HG02610 (cell line): Measurements from ENCODE around the gene UBALD2.
"Not testable (repeated sequence)": the region's sequence is repeated elsewhere in the genome, so short reads cannot be mapped to it uniquely, and the experiment has no call there.

Experiments used
- ATAC-seq: cut with Tn5 transposase; IDR thresholded peaks from one replicate; pipeline ENCODE4 v1.9.1; 2021; ENCODE audit warnings: mild to moderate bottlenecking, moderate library complexity; ENCODE audit not compliant: unreplicated experiment

UBALD2 gene

DNA sequence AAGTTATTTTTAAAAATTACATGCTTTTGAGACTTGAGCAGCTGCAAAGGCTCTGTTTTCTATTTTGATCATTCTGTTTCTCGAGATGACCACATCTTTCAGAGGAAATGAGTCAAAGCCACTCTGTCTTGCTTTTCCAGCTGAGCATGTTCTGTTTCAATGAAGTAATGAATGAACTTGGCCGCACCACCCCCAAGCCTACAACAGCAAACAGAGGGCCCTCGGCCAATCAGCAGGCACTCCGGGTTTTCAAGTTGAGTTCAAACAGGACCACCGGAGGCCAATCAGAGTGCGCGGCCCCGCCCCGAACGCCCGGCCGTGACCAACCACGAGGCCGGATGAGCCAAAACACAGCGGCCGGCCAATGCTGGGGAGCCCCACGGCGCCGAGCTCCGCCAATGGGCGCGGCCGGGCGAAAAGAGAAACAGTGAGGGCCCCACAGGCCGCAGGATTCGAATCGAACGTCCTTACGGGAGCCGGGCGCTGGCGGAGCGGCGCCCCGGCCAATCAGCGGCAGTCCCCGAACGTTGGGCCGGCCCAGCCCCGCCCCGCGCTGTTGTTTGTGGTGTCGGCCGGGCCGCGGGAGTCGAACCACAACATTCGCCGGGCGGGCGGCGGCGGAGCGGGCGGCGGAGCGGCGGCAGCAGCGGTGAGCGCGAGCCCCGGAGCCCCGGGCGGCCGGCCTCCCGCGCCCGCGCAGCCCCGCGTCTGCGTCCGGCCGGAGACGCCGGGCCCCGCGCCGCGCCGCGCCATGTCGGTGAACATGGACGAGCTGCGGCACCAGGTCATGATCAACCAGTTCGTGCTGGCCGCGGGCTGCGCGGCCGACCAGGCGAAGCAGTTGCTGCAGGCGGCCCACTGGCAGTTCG lies at the start of gene UBALD2:
UBALD2 (plus strand) TSS at position 594 of the 869 bp plus-strand sequence; CDS start at position 752, 158 bp downstream.
- peak; percentile 75 for ATAC-seq

DNA sequence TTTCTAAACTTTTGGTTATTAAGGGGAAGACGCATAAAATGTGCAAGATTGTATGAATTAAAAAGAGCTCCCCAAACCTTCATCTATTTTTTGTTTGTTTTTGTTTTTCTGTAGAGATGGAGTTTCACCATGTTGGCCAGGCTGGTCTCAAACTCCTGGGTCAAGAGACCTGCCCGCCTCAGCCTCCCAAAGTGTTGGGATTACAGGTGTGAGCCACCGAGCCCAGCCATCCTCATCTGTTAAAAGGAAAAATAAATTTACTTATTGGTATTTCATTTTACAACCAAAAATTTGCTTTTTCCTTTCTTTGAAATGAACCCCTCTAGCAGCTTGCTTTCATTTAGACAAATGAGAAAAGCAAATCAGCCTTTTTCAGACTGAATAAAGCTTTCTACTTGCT lies 48.1 kb upstream of the UBALD2 start:
- no peak for ATAC-seq

DNA sequence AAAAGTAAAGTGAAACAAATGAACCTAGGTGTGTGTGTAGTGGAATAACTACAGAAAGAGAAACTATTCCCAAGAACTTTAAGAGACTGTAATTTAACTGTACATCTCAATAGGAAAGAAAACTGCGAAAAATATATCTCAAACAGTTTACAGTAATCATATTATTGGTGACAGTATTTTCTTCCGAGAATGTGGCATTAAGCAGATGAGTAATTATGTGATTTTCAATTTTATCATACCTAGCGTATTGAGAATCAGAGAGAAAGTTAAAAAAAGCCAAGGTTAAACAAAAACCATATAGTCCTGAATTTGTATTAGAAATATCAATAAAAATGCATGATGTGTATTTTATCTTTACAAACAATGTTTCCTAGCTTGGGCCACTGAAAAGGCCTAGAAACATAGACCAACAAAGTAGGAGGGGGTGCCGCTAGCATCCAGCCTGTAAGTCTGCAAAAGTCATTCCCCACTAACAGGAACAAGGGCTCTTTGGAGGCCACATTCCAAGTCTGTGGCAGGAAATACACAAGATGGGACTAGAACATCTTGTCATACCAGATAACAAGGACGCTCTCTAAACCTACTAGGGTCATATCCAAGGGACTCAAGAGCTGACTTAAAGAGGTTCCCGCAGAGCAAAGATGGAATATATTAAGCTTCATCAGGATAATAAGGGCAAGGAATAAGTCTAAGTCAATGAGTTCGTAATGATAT lies 45.3 kb upstream of the UBALD2 start:
- no peak for ATAC-seq

DNA sequence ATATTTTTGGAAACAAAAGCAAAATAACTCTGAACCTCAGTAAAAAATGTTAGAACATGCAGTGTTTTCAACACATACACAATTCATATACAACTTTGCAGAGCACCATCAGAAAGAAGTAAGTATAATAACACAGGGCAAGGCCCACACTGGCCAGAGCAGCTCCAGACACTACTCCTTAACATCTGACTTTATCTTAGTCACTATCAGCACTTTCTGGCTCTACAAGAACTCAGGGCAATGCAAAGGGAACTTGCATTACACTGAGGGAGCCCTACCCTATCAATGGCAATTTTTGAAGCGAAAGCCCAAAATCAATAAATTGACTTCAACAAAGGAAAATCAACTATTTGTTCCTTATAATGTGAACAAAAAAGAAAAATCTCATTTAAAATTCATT lies 41.3 kb upstream of the UBALD2 start:
- ATAC-seq: no peak

DNA sequence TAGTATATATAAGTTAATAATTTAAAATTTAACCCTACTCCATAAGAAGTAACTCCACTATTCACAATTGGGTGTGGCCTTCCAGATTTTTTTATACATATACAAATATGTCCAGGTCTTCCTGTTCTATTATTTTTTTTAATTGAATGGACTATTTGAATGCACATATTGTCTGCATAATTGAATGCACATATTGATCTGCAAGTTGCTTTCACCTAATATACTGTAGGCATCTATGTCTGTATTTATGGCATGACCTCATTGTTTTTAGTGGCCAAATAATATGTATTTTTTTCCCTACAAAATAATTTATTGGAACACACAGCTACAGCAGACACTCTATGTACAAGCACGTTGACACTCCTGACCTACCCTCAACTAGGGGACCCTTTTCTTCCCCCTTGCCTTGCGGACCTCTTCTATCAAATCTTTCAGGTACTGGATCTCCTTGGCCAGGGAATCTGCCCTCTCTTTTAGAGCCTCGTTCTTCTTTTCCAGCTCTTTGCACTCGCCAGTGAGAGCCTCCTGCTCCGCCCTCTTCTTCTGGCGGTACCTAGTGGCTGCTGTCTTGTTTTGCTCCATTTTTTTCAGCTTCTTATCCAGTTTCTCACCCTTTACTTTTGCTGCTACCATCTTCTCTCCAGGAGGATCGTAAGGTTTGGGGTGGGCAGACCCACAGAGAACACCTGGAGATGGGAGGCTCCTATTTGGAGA lies 39.6 kb upstream of the UBALD2 start:
- ATAC-seq: not testable (repeated sequence)

DNA sequence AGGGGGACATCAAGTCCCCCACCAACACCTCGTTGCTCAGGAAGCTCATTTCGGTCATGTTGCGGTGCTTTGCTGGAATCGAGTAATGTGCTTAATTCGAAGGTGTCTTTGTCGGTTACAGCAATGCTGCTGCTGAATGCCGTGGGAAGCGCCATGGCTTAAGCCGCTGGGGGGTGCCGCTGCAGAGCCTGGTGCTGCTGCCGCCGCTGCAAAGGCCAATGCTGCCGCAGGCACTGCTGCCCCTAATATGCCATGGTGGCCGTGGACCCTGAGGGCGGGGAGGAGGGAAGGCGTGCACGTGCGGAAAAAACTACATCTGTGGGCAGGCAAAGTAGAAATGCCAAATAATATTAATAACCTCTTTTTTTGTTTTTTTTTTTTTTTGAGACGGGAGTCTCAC lies 38.4 kb upstream of the UBALD2 start:
- ATAC-seq: not testable (repeated sequence)

DNA sequence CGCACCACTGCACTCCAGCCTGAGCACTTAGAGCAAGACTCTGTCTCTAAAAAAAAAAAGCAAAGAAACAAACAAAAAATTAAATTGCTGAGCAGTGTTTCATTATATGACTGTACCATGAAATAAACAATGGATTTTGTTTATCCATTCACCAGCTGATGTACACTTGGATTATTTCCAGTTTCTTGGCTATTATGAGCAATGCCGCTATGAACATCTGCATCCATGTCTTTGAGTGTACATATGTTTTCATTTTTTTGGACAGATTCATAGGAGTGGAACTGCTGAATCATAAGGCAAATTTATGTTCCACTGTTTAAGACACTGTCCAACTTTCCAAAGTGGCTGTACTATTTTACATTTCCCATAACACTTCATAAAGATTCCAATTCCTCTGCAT lies 32.8 kb upstream of the UBALD2 start:
- no peak for ATAC-seq

DNA sequence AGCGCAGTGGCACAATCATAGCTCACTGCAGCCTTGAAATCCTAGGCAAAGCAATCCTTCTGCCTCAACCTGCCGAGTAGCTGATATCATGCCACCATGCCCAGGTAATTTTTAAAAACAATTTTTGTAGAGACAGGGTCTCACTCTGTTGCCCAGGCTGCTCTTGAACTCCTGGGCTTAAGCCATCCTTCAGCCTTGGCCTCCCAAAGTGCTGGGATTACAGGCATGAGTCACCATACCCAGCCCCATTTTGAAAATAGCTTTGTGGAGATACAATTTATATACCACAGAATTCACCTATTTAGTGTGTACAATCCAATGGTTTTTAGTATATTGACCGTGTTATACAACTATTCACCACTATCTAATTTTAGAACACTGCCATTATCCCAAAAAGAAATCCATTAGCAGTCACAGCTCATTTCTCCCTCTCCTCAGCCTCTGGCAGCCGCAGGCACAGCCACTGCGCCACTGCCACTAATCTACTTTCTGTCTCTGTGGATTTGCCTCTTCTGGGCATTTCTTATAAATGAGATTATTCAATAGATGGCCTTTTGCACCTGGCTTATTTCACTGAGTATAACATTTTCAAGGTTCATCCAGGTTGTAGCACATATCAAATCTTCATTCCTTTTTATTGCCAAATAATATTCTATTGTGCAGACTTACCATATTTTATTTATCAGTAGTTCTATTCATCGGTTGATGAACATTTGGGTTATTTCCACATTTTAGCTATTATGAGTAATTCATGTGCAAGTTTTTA lies 31.4 kb upstream of the UBALD2 start:
- ATAC-seq: no peak

DNA sequence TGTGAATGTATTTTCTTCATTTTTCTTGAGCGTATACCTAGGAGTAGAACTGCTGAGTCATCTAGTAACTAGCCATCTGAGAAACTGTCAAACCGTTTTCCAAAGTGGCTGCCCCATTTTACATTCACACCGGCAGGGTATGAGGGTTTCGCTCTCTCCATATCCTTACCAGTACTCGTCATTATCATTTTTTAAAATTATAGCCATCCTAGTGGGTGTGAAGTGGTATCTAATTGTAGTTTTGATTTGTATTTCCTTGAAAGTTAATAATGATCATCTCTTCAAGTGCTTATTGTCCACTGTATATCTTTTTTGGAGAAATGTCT lies 30.8 kb upstream of the UBALD2 start:
- no peak for ATAC-seq

DNA sequence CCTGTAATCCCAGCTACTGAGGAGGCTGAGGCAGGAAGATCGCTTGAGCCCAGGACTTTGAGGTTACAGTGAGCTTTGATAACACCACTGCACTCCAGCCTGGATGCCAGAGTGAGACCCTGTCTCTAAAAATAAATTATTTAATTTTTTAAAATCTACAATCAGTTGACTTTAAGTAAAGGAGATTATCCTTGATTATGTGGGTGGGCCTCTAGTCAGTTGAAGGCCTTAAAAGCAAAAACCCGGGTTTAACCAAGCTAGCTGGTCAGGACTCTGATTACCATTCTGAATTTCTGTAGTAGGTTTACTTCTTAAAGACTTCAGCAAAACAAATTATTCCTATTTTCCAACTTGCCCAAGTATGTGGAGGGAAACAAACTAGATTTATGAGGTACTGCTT lies 29.3 kb upstream of the UBALD2 start:
- ATAC-seq: no peak

DNA sequence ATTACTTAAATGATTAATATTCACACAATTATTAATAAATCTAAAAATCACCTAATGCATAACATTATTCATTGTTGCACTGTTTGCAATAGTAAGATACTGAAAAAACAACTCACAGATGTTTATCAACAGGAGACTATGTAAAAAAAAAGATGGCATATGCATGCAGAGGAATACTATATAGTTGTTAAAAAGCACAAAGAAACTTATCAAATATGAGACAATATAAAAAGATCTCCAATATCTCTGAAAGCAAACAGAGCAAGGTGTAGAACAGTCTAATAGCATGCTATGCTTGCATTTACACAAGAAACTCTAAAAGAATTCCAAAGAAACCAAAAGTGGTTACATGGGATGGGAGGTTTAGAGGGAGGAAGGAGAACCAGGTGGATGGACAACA lies 28.5 kb upstream of the UBALD2 start:
- no peak for ATAC-seq

DNA sequence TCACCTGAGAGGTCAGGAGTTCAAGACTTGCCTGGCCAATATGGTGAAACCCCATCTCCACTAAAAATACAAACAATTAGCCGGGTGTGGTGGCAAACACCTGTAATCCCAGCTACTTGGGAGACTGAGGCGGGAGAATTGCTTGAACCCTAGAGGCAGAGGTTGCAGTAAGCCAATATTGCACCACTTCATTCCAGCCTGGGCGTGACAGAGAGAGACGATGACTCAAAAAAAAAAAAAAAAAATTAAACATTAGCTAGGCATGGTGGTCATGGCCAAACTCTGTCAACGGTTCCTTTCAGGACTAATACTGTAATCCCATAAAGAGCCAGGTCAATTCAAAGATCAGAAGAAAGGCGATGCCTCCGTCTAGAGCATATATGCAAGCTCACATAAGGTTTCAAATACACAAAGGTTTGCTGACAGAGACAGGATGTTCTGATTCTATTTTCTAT lies 27.3 kb upstream of the UBALD2 start:
- no peak for ATAC-seq

DNA sequence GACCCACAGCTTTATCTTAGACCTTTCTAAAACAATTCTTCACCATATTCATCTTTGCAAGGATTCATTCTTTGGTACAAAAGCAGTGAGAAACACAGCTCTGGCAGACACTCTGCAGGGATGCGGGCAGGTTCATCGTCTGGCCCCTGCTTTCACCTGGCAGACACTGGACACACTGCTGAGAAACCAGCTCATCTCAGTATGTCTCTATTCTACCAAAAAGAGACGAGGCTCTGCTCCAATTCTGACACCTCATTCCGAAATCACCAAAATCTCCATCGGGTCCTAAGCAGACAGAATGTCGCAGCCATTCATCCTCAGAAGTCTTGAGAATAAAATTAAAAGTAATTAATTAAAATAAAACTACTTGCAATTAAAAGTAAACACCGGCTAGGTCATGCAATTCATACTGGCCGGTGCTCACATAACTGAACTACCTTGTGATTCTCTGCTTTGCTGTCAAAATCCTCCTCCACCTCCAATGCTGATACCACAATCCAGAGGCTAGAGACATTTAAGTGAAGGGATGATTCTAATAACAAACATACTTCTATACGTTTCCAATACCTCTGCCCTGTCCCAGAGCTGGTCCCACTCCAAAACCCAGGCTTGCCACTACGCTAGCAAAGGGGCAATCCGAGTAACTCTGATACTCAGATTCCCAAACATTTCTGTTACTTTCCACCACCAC lies 26.2 kb upstream of the UBALD2 start:
- no peak for ATAC-seq

DNA sequence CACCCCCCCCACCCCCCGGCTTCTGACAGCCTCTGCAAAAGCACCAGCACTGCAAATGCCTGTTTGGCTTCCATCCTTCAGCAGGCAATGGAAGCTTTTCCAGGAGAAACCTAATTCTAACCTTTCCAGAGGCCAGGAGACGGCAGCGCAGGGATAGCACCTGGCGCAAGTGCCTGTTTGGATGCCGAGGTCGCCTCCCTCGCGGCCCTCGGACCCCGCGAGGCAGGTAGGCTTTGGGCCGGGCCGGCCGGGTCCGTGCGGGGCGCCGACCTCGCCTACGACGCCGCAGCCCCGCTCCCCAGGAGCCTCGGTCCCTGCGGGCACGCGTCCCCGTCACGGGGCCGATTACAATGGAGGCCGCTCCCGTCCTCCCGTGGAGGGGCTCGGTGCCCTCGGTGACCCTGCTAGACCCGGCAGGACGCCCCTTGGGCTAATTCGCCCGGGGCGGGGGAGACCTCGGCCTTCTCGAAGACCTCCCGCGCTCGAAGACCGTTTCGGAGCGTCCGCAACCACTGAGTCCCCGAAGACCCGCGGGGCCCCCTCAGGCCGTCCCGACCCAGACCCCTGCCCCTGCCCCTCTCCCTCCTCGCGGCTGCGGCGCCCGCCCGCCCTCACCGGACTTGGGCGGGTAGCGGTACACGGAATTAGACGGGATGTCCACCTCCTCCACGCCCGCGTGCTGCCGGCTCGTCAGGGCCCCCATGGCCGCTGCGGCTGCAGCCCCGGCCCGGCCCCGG lies 25.4 kb upstream of the UBALD2 start:
- peak; percentile 18 for ATAC-seq

DNA sequence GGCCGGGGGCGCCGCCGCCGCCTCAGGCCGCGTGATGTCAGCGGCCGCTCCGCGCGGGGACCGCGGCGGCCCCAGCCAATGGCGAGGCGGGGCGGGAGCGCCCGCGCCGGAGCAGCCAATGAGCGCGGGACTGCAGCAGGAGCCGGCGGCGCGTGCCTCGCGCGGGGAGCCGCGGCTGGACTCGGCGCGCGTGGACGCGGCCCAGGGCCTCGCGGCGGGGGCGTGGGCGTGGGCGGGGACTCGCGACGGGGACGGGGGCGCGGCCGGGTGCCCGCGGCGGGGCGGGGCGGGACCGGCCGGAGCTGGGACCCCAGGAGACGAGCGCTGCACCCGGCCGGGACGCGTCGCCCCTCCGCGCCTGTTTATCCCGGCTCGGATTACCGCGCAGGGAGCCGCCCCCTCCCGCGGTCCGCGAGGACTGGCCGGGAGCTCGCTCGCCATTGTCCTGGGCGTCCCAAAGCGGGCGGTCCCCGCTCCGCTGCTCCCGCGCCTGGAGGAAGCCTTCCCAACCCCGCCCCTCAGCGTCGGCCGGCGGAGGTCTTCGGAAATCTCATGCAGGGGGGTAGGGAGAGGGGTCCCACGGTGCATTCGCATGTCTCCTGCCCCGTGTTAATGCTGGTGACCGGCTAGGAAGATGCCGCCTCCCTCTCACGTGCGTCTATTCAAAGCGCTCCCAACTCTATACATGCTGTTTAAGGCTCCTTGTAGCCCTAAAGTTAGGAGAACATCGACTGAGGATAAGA lies 24.5 kb upstream of the UBALD2 start, which contains the start of gene RNF157:
RNF157 (minus strand) TSS at position 33 of the 743 bp plus-strand sequence. CDS start 253 bp downstream, outside the sequence.
- ATAC-seq: peak; percentile 63

DNA sequence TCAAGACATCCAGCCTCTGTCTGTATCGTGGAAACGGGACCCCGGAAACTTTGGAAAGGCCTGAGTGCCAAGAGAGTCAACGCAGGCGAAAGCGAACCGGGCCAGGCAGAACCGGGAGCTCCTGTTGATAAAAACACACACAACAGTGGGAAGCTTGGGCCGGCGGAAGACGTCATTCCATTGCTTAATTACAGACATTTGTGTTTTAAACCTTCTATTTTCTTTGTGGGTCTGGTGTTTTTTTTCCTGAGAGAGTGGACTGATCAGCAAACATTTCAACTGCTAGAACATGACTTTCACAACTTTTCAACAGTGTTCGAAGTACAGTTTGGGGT lies 24.0 kb upstream of the UBALD2 start:
- no peak for ATAC-seq

DNA sequence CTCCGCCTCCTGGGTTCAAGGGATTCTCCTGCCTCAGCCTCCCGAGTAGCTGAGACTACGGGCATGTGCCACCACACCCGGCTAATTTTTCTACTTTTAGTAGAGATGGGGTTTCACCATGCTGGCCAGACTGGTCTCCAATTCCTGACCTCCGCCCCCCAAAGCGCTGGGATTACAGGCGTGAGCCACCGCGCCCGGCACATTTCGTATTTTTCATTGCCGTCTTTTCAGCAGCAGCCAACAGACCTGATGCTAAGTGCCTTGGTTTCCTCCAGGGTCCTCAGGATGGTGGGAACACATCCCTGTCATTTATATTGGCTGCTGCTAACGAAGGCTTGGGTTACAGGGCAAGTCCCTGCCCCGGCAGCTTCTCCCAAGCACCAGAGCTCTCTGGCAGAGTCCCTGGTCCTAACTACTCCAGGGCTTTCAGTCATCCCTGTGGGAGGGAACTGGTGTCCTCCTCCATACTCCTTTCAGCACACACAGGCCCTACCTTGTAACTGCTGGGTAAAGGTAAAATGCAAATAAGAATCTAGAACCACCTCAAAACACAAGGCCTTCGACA lies 23.4 kb upstream of the UBALD2 start:
- ATAC-seq: no peak

DNA sequence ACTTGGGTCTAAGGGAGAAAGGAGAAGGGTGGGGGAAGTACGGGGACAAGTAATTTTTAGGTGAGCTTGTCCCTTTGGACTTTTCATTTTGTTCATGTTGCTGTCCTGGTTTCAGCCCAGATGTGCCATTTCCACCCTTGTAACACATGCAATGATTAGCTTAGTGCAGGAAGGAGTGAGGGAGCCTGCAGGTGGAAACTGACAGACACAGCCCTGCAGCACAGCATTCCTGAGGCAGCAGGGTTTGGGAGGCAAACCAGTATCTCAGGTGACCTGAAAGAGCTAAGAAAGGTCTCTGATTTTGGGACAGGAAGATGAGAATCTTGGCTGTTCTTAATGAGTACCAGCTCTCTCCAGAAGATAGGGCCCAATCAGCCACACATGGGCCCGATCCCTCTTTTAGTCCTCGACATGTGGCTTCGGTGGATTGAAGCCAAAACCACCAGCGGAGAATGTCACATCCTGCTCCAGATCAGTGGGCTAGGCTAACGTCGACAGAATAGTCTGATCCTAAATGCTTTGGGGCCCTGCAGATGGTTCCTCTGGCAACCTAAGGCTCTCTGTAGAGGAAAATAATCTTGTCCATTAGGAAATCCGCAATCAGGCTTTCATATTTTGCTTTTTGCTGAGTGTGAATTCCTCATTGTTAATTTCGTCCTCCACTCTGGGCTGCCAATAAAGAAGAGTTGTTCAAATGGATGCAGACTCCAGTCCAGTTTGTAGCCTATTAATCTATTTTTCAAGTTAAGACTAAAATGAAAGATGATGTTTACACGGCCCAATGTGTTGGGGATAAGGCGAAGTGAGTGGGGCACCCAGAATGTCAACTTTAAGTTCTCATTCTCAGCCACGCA lies 21.1 kb upstream of the UBALD2 start:
- ATAC-seq: no peak
